VCaP (cell line): Measurements from ENCODE around the gene FUNDC2.
"Not testable (repeated sequence)": the region's sequence is repeated elsewhere in the genome, so short reads cannot be mapped to it uniquely, and the experiment has no call there.

Experiments
- H3K27ac ChIP-seq: fragments of 450-650 bp; 2 replicates; pipeline ENCODE4 v1.5.1; 2017
- TF ChIP-seq, protein P1 (sequence below): fragments of 450-650 bp; conservative IDR thresholded peaks from 2 replicates; pipeline ENCODE4 v1.5.1; 2017; ENCODE audit warnings: mild to moderate bottlenecking, moderate library complexity

Gene FUNDC2

GRCh38 chrX:154990496-154990895 is 36.1 kb upstream of the FUNDC2 start:
- TF ChIP-seq, protein P1, sequence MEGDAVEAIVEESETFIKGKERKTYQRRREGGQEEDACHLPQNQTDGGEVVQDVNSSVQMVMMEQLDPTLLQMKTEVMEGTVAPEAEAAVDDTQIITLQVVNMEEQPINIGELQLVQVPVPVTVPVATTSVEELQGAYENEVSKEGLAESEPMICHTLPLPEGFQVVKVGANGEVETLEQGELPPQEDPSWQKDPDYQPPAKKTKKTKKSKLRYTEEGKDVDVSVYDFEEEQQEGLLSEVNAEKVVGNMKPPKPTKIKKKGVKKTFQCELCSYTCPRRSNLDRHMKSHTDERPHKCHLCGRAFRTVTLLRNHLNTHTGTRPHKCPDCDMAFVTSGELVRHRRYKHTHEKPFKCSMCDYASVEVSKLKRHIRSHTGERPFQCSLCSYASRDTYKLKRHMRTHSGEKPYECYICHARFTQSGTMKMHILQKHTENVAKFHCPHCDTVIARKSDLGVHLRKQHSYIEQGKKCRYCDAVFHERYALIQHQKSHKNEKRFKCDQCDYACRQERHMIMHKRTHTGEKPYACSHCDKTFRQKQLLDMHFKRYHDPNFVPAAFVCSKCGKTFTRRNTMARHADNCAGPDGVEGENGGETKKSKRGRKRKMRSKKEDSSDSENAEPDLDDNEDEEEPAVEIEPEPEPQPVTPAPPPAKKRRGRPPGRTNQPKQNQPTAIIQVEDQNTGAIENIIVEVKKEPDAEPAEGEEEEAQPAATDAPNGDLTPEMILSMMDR, result no peak
- no peak overlapping the region for H3K27ac ChIP-seq

DNA sequence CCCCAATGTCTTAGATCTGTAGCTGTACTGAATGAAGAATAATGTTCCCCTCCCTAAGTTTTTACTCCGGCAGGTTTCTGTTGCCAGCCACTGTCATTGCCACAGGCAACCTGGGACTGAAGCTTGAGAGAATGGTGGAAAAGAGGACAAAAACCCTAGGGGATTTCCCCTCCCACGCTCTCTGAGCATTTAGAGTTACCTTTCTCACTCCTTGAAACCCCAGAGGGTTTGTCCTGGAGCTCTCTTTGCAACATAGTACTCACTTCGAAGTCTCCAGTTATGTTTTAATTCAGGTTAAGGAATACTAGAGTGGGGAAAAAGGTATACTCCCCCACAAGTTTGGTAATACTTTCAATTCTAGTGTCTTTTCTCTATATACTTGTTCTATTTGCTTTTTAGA is 35.6 kb upstream of the FUNDC2 start:
- TF ChIP-seq, protein P1, result no peak
- H3K27ac ChIP-seq, result no peak overlapping the region

GRCh38 chrX:154991476-154991875 is 35.2 kb upstream of the FUNDC2 start:
- TF ChIP-seq, protein P1, result no peak
- H3K27ac ChIP-seq, result no peak overlapping the region

DNA sequence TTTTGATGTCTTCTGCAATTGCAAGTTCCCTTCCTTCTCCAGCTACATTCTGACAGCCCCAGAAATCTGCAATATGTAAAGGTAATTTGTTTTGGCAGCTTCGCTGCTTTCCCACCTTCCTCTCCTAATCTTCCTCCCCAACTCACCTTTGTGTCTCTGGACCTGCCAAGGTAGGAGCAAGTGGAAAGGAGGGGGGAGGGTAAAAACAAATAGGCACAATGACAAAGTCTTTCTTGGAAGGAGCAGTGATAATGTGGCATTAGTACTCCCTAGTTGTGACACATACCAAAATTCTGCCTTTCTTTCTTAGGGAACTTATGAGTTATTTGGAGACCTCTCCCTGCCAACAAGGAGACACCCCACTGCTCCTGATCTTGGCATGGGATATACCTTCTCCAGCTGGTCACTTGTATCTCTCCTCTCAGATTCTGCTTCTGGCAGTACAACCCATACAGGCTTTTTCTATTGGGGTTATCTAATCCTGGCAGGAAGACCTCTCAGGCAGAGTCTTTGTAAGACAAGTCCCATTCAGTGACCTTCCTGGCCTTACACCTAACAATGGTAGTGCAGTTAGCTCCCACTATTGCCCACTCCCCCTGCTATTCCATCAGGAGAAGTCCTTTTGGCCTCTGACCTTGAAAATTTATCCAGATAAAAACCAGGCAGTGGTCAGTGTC is 28.3 kb upstream of the FUNDC2 start:
- TF ChIP-seq, protein P1, result no peak
- H3K27ac ChIP-seq, result no peak overlapping the region

- TF ChIP-seq, protein P1, result no peak
- no peak overlapping the region for H3K27ac ChIP-seq
Measured at GRCh38 chrX:155000841-155001240, 25.8 kb upstream of the FUNDC2 start.

- no peak overlapping the region for H3K27ac ChIP-seq
- TF ChIP-seq, protein P1, result no peak
Measured at GRCh38 chrX:155001873-155002272, 24.8 kb upstream of the FUNDC2 start.

DNA sequence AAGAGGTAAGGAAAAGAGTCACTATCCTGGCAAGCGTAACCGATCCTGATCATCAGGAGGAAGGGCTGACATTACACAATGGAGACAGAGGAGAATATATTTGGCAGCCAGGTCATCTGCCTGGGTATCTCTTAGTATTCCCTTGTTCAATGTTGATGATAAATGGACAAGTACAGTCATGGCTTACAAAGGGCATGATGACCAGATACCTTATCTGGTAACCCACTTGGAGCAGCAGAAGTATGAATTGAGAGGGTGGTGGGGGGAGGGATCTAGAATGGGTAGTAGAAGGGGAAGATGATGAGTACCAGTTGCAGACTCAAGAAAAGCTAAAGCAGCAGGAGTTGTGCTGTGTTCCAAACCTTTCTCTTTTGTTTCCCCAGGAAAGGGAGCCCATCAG is 21.5 kb upstream of the FUNDC2 start:
- TF ChIP-seq, protein P1, result no peak
- H3K27ac ChIP-seq, result no peak overlapping the region

- not testable (repeated sequence) for H3K27ac ChIP-seq
Measured at GRCh38 chrX:155006379-155006778, 20.3 kb upstream of the FUNDC2 start.

DNA sequence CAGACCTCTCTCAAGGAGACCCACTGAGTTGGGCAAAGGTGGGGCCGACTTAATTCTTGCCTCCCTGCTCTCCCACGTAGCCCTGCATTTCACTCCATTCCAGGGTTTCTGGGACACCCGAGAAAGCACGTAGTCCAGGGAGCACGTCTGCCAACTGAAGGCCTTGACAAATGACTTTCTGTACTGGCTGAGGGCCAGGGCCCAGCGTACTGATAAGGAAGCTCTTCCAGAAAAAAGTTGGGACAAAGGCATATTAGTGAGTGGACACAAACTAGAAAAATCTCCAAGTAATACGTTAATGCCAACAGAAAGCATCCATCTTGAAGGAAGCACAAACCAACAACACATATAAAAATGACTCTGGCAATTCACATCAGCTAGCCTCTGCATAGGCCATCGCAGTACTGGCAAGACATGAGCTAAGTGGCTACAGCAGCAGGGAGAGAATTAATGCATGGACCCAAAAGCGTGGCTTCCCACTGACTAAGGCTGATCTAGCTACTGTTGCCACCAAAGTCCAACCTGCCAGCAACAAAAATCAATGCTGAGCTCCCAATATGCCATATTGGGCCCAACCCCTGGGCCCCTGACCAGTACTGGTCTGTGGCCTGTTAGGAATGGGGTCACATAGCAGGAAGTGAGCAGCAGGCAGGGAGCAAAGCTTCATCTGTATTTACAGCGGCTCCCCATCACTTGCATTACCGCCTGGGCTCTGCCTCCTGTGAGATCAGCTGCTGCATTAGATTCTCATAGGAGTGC is 19.6 kb upstream of the FUNDC2 start:
- peak overlapping the region; percentile 10; the same call in 1 of the 2 replicates for H3K27ac ChIP-seq

- not testable (repeated sequence) for H3K27ac ChIP-seq
Measured at GRCh38 chrX:155008578-155008977, 18.1 kb upstream of the FUNDC2 start.
